PFSK-1 (cell line): Measurements from ENCODE around the gene GMDS.

ENCODE experiments used
- FOXP2 ChIP-seq: optimal IDR thresholded peaks from 2 replicates; pipeline ENCODE3; 2011; ENCODE audit warnings: borderline replicate concordance, control low read depth, inconsistent platforms; ENCODE audit not compliant: insufficient read depth; ENCODE audit errors: extremely low read length, extremely low read depth
- POLR2AphosphoS5 ChIP-seq: IDR thresholded peaks from 2 replicates; pipeline ENCODE4 v1.6.1; 2012; ENCODE audit warnings: low read depth, mild to moderate bottlenecking, control low read depth, low read length, moderate library complexity
- REST ChIP-seq, 2 experiments: IDR thresholded peaks; 2 replicates each; pipeline versions ENCODE4 v1.6.1 to v1.8.0; 2011 to 2012; ENCODE audit warnings: low read depth in 2 of 2, low read length in 2 of 2, control low read depth in 1 of 2, inconsistent platforms in 1 of 2, mild to moderate bottlenecking in 1 of 2, moderate library complexity in 1 of 2; ENCODE audit not compliant: insufficient read depth in 1 of 2
- SIN3A ChIP-seq: IDR thresholded peaks from 2 replicates; pipeline ENCODE4 v1.6.1; 2012; ENCODE audit warnings: mild to moderate bottlenecking, low read length, moderate library complexity, borderline replicate concordance; ENCODE audit not compliant: insufficient read depth
- TAF1 ChIP-seq: IDR thresholded peaks from 2 replicates; pipeline ENCODE4 v1.6.1; 2012; ENCODE audit warnings: low read length, control low read depth, borderline replicate concordance; ENCODE audit not compliant: insufficient read depth

Gene GMDS

GRCh38 chr6:1757131-1757530, 488.3 kb downstream of the GMDS start:
- TF ChIP-seq FOXP2 (no peak), REST (IDR thresholded peaks at IDR 0.05; ENCODE audit: insufficient read depth in 1 of 2, low read depth in 2 of 2, low read length in 2 of 2) (no peak), POLR2AphosphoS5 (no peak), TAF1 (no peak), SIN3A (no peak)

GRCh38 chr6:1756472-1757129, 488.8 kb downstream of the GMDS start:
- no peak for TF ChIP-seq FOXP2
- no peak for TF ChIP-seq REST (IDR thresholded peaks at IDR 0.05; ENCODE audit: insufficient read depth in 1 of 2, low read depth in 2 of 2, low read length in 2 of 2)
- no peak for TF ChIP-seq POLR2AphosphoS5
- no peak for TF ChIP-seq SIN3A
- no peak for TF ChIP-seq TAF1

- TF ChIP-seq POLR2AphosphoS5 (no peak), REST (IDR thresholded peaks at IDR 0.05; ENCODE audit: insufficient read depth in 1 of 2, low read depth in 2 of 2, low read length in 2 of 2) (no peak)
Measured at GRCh38 chr6:1749041-1749440, 496.4 kb downstream of the GMDS start.

GRCh38 chr6:1747531-1747930, 497.9 kb downstream of the GMDS start:
- no peak for TF ChIP-seq SIN3A

GRCh38 chr6:1747003-1747402, 498.4 kb downstream of the GMDS start:
- TF ChIP-seq TAF1: no peak
- TF ChIP-seq POLR2AphosphoS5: no peak
- TF ChIP-seq SIN3A: no peak
- TF ChIP-seq FOXP2: no peak
- TF ChIP-seq REST (IDR thresholded peaks at IDR 0.05; ENCODE audit: insufficient read depth in 1 of 2, low read depth in 2 of 2, low read length in 2 of 2): no peak
